ENCODE results near the gene POLE. TPM values are rescaled to one million over a fixed set of nuclear protein-coding genes. Genes with fewer than 3 reads are reported as not detected.

POLE gene
- total RNA-seq, 1 donor: 37.4 TPM

- DNase-seq (ENCODE audit: low read depth): no peak
- TF ChIP-seq, protein P1, sequence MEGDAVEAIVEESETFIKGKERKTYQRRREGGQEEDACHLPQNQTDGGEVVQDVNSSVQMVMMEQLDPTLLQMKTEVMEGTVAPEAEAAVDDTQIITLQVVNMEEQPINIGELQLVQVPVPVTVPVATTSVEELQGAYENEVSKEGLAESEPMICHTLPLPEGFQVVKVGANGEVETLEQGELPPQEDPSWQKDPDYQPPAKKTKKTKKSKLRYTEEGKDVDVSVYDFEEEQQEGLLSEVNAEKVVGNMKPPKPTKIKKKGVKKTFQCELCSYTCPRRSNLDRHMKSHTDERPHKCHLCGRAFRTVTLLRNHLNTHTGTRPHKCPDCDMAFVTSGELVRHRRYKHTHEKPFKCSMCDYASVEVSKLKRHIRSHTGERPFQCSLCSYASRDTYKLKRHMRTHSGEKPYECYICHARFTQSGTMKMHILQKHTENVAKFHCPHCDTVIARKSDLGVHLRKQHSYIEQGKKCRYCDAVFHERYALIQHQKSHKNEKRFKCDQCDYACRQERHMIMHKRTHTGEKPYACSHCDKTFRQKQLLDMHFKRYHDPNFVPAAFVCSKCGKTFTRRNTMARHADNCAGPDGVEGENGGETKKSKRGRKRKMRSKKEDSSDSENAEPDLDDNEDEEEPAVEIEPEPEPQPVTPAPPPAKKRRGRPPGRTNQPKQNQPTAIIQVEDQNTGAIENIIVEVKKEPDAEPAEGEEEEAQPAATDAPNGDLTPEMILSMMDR (IDR thresholded peaks at IDR 0.05; ENCODE audit: insufficient read depth, low read length): no peak
- no peak overlapping the region for H3K4me3 ChIP-seq (ENCODE audit: low read depth, low read length)
Observed at GRCh38 chr12:132617135-132617701, 69.9 kb downstream of the POLE start.

DNA sequence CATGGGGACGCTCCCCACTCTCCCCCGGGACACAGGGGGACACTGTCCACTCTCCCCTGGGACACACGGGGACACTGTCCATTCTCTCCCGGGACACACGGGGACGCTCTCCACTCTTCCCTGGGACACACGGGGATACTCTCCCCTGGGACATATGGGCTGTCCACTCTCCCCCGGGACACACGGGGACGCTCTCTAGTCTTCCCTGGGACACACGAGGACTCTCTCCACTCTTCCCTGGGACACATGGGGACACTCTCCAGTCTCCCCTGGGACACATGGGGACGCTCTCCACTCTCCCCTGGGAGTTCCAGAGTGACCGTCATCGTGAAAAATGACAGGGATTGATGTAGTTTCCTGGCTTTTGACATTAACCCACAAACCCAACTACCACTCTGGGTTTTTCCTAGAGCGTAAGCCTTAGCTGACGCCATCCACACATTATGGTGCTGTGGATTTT lies 71.5 kb downstream of the POLE start:
- DNase-seq (ENCODE audit: low read depth): no peak
- TF ChIP-seq, protein P1 (IDR thresholded peaks at IDR 0.05; ENCODE audit: insufficient read depth, low read length): no peak
- H3K4me3 ChIP-seq (ENCODE audit: low read depth, low read length): no peak overlapping the region

- H3K4me3 ChIP-seq (ENCODE audit: low read depth, low read length): no peak overlapping the region
- DNase-seq (ENCODE audit: low read depth): peak; percentile 88
Observed at GRCh38 chr12:132614861-132615578, 72.1 kb downstream of the POLE start.

GRCh38 chr12:132614029-132614428 lies 73.1 kb downstream of the POLE start:
- H3K4me3 ChIP-seq (ENCODE audit: low read depth, low read length): no peak overlapping the region
- DNase-seq (ENCODE audit: low read depth): no peak
- TF ChIP-seq, protein P1 (IDR thresholded peaks at IDR 0.05; ENCODE audit: insufficient read depth, low read length): no peak

More at GRCh38 chr12:132614861-132615578, 72.1 kb downstream of the POLE start:
- TF ChIP-seq, protein P1 (IDR thresholded peaks at IDR 0.05; ENCODE audit: insufficient read depth, low read length): peak; percentile 91

GRCh38 chr12:132611620-132612019 lies 75.5 kb downstream of the POLE start:
- TF ChIP-seq, protein P1 (IDR thresholded peaks at IDR 0.05; ENCODE audit: insufficient read depth, low read length): no peak
- H3K4me3 ChIP-seq (ENCODE audit: low read depth, low read length): no peak overlapping the region
- no peak for DNase-seq (ENCODE audit: low read depth)

DNA sequence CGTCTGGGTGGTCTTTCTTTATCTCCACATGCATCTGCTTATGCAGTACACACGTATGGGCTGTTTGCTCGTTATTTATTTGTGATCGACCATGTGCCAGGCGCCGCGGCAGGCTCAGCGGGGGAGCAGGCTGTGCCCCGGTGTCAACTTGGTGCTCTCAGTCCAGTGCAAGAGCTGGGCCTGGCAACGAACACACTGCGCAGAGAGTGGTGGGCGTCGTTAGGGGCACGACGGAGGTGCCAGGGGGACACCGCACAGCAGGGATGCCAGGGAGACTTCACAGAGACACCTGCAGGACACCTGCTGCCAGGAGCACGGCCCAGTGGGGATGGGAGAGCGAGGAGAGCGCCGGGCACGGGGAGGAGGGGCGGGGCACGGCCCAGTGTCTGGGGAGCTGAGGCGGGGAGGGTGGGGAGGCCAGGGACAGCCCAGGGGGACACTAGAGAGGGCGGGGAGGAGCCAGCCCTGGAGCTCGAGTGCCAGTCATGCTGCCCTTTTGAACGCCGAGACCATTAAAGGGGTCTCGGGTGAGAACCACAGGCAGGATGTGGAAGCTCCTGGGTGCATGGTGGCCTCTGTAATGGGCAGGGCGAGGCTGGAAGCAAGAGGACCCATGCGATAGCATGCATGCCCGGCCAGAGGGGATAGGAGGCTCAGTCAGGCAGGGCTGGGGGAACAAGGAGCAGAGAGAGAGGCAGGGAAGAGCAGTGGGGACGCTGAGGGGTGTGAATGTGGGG lies 76.1 kb downstream of the POLE start:
- TF ChIP-seq, protein P1 (IDR thresholded peaks at IDR 0.05; ENCODE audit: insufficient read depth, low read length): no peak
- no peak overlapping the region for H3K4me3 ChIP-seq (ENCODE audit: low read depth, low read length)
- no peak for DNase-seq (ENCODE audit: low read depth)

Measured in fibroblast of the aortic adventitia (primary cell).